Measurements from ENCODE around the gene EPHA4.

- no peak for TF ChIP-seq CTCF (IDR thresholded peaks at IDR 0.05)
- TF ChIP-seq POLR2A (IDR thresholded peaks at IDR 0.05), result no peak
Measured at GRCh38 chr2:221442128-221442527, 130.0 kb downstream of the EPHA4 start.

All from thyroid gland (tissue), 4 donors.